Activated naive CD4-positive, alpha-beta T cell treated with anti-CD3 and anti-CD28 coated beads for 36 hours (primary cell): Measurements from ENCODE around the gene C1orf35. TPM values are rescaled to one million over a fixed set of nuclear protein-coding genes. Genes with fewer than 3 reads are reported as not detected.

Experiments
- CTCF ChIA-PET: fragments of 350-600 bp; sonication (Branson Sonifier 250); formaldehyde crosslinking; loops from one replicate; lab custom pipeline; 2021; ENCODE audit warnings: antibody characterized with exemption; lab: Charles Lee
- DNase-seq: peaks from one replicate; pipeline ENCODE4 v3.0.0-alpha.2; 2020
- H3K27ac Mint-ChIP-seq: one replicate; pipeline ENCODE4 v1.8.0; 2021; ENCODE audit warnings: mild to moderate bottlenecking, mixed read lengths
- H3K27me3 Mint-ChIP-seq: one replicate; pipeline ENCODE4 v1.8.0; 2021; ENCODE audit warnings: low read depth, mixed read lengths
- H3K36me3 Mint-ChIP-seq: one replicate; pipeline ENCODE4 v1.8.0; 2021; ENCODE audit warnings: low read depth, mixed read lengths
- H3K4me1 Mint-ChIP-seq: one replicate; pipeline ENCODE4 v1.8.0; 2021; ENCODE audit warnings: low read depth, mixed read lengths
- H3K4me3 Mint-ChIP-seq: one replicate; pipeline ENCODE4 v1.8.0; 2021; ENCODE audit warnings: mild to moderate bottlenecking, moderate library complexity, mixed read lengths
- H3K9me3 Mint-ChIP-seq: one replicate; pipeline ENCODE4 v1.8.0; 2021; ENCODE audit warnings: mixed read lengths
- intact Hi-C: fragments of 100-400 bp; cut with micrococcal nuclease; formaldehyde crosslinking; loops from one replicate; pipeline ENCODE4 v1.15.1; 2023
- total RNA-seq, 2 experiments: library from RNA; stranded (reverse); gene quantifications; one replicate each; pipeline ENCODE4 v1.2.3, GENCODE V29; 2021

C1orf35 gene
- total RNA-seq, 2 experiments from 2014 or later, result 14.5 to 16.2 TPM

GRCh38 chr1:228087771-228088251 lies 15.3 kb downstream of the C1orf35 start:
- H3K27me3 Mint-ChIP-seq, result no peaks in the 10 kb centered on the region
- no peak for DNase-seq
- H3K4me1 Mint-ChIP-seq, result peaks cover 88% of the 10 kb centered on the region
- H3K27ac Mint-ChIP-seq, result peak overlapping the region; percentile 87
- H3K4me3 Mint-ChIP-seq, result peak overlapping the region; percentile 20
- intact Hi-C loops, result no loop called here
- CTCF ChIA-PET, result interaction anchor here (1.0 kb wide), 1 partner anchor 9 kb away, joined by 4 read pairs; no protein-coding TSS in a partner anchor
- H3K36me3 Mint-ChIP-seq, result peaks cover 58% of the 10 kb centered on the region
- peaks cover 1% of the 10 kb centered on the region for H3K9me3 Mint-ChIP-seq

- CTCF ChIA-PET, result no interaction called here
- Mint-ChIP-seq H3K27ac (peak overlapping the region; percentile 71), H3K4me3 (peak overlapping the region; percentile 93), H3K4me1 (peaks cover 71% of the 10 kb centered on the region), H3K36me3 (peaks cover 45% of the 10 kb centered on the region), H3K9me3 (no peaks in the 10 kb centered on the region), H3K27me3 (no peaks in the 10 kb centered on the region)
- DNase-seq, result no peak
- intact Hi-C loops, result no loop called here
Measured at GRCh38 chr1:228085287-228085951, 17.7 kb downstream of the C1orf35 start.

GRCh38 chr1:228084797-228085196 lies 18.3 kb downstream of the C1orf35 start:
- Mint-ChIP-seq H3K27me3 (no peaks in the 10 kb centered on the region), H3K27ac (peak overlapping the region; percentile 96), H3K36me3 (peaks cover 43% of the 10 kb centered on the region), H3K4me3 (peak overlapping the region; percentile 93), H3K9me3 (no peaks in the 10 kb centered on the region), H3K4me1 (peaks cover 69% of the 10 kb centered on the region)
- CTCF ChIA-PET, result interaction anchor here (1.1 kb wide), 1 partner anchor 80 kb away, joined by 3 read pairs; the partner anchor contains the start of gene IBA57
- DNase-seq, result no peak
- intact Hi-C loops, result loop anchor here (5.0 kb wide), 1 partner anchor 82 kb away; no protein-coding TSS in a partner anchor

- CTCF ChIA-PET, result interaction anchor here (1.0 to 1.1 kb wide), 2 partner anchors 11 to 81 kb away, joined by 3 read pairs; partner anchors contain the start of gene IBA57
- Mint-ChIP-seq H3K36me3 (peaks cover 43% of the 10 kb centered on the region), H3K27me3 (no peaks in the 10 kb centered on the region), H3K27ac (peak overlapping the region; percentile 96), H3K9me3 (no peaks in the 10 kb centered on the region), H3K4me3 (peak overlapping the region; percentile 93), H3K4me1 (peaks cover 66% of the 10 kb centered on the region)
- intact Hi-C loops, result loop anchor here (5.0 kb wide), 1 partner anchor 82 kb away; no protein-coding TSS in a partner anchor
- no peak for DNase-seq
Measured at GRCh38 chr1:228084325-228084724, 18.8 kb downstream of the C1orf35 start.

GRCh38 chr1:228083871-228084278 lies 19.2 kb downstream of the C1orf35 start:
- no peaks in the 10 kb centered on the region for H3K27me3 Mint-ChIP-seq
- intact Hi-C loops, result loop anchor here (2.0 to 5.0 kb wide), 4 partner anchors 82 to 375 kb away; a partner anchor contains a TSS
- peak overlapping the region; percentile 96 for H3K27ac Mint-ChIP-seq
- H3K36me3 Mint-ChIP-seq, result peaks cover 39% of the 10 kb centered on the region
- H3K9me3 Mint-ChIP-seq, result no peaks in the 10 kb centered on the region
- peak overlapping the region; percentile 93 for H3K4me3 Mint-ChIP-seq
- peaks cover 64% of the 10 kb centered on the region for H3K4me1 Mint-ChIP-seq
- CTCF ChIA-PET, result interaction anchor here (1.0 to 1.1 kb wide), 2 partner anchors 11 to 81 kb away, joined by 3 read pairs; partner anchors contain the start of gene IBA57
- DNase-seq, result no peak

- Mint-ChIP-seq H3K27ac (peak overlapping the region; percentile 96), H3K9me3 (no peaks in the 10 kb centered on the region), H3K27me3 (no peaks in the 10 kb centered on the region), H3K4me3 (peak overlapping the region; percentile 93), H3K36me3 (peaks cover 35% of the 10 kb centered on the region), H3K4me1 (peaks cover 59% of the 10 kb centered on the region)
- intact Hi-C loops, result loop anchor here (1.0 to 5.0 kb wide), 8 partner anchors 20 to 376 kb away; partner anchors contain the start of genes C1orf35, GUK1 and MRPL55
- CTCF ChIA-PET, result interaction anchor here (1.0 to 1.1 kb wide), 2 partner anchors 12 to 82 kb away, joined by 3 read pairs; partner anchors contain the start of gene IBA57
- peak; percentile 58 for DNase-seq
Measured at GRCh38 chr1:228082918-228083870, 19.9 kb downstream of the C1orf35 start.

GRCh38 chr1:228082214-228082917 lies 20.8 kb downstream of the C1orf35 start, which contains the start of gene ARF1:
Gene ARF1, plus strand, starts transcription at chr1:228082708. Its CDS starts 14,407 bp downstream, at chr1:228097115.
- Mint-ChIP-seq H3K4me1 (peaks cover 51% of the 10 kb centered on the region), H3K27me3 (no peaks in the 10 kb centered on the region), H3K27ac (peak within 1 kb of the TSS; percentile 96), H3K9me3 (no peaks in the 10 kb centered on the region), H3K4me3 (peak within 1 kb of the TSS; percentile 93), H3K36me3 (peaks cover 28% of the 10 kb centered on the region)
- intact Hi-C loops, result loop anchor here (1.0 to 5.0 kb wide), 8 partner anchors 21 to 376 kb away; partner anchors contain the start of genes C1orf35, GUK1 and MRPL55
- peak; percentile 89 for DNase-seq
- CTCF ChIA-PET, result no interaction called here

- no peaks in the 10 kb centered on the region for H3K9me3 Mint-ChIP-seq
- CTCF ChIA-PET, result interaction anchor here (0.6 kb wide), 1 partner anchor 56 kb away, joined by 4 read pairs; no protein-coding TSS in a partner anchor
- intact Hi-C loops, result loop anchor here (1.0 to 5.0 kb wide), 8 partner anchors 22 to 377 kb away; partner anchors contain the start of genes C1orf35, GUK1 and MRPL55
- H3K4me1 Mint-ChIP-seq, result peaks cover 45% of the 10 kb centered on the region
- H3K27ac Mint-ChIP-seq, result peak overlapping the region; percentile 69
- no peak for DNase-seq
- peaks cover 28% of the 10 kb centered on the region for H3K36me3 Mint-ChIP-seq
- H3K4me3 Mint-ChIP-seq, result peak overlapping the region; percentile 93
- H3K27me3 Mint-ChIP-seq, result no peaks in the 10 kb centered on the region
Measured at GRCh38 chr1:228081578-228082213, 21.4 kb downstream of the C1orf35 start.

- Mint-ChIP-seq H3K27ac (peak overlapping the region; percentile 69), H3K36me3 (peaks cover 25% of the 10 kb centered on the region), H3K9me3 (no peaks in the 10 kb centered on the region), H3K4me3 (peak overlapping the region; percentile 93), H3K4me1 (peaks cover 39% of the 10 kb centered on the region), H3K27me3 (no peaks in the 10 kb centered on the region)
- no peak for DNase-seq
- intact Hi-C loops, result loop anchor here (5.0 kb wide), 1 partner anchor 79 kb away; no protein-coding TSS in a partner anchor
- CTCF ChIA-PET, result interaction anchor here (0.6 kb wide), 1 partner anchor 56 kb away, joined by 4 read pairs; no protein-coding TSS in a partner anchor
Measured at GRCh38 chr1:228081144-228081543, 22.0 kb downstream of the C1orf35 start.

GRCh38 chr1:228079601-228080263 lies 23.4 kb downstream of the C1orf35 start:
- H3K4me3 Mint-ChIP-seq, result no peak overlapping the region
- no peak for DNase-seq
- no peaks in the 10 kb centered on the region for H3K9me3 Mint-ChIP-seq
- H3K27ac Mint-ChIP-seq, result no peak overlapping the region
- intact Hi-C loops, result loop anchor here (5.0 kb wide), 1 partner anchor 77 kb away; no protein-coding TSS in a partner anchor
- peaks cover 18% of the 10 kb centered on the region for H3K36me3 Mint-ChIP-seq
- H3K4me1 Mint-ChIP-seq, result peaks cover 25% of the 10 kb centered on the region
- no peaks in the 10 kb centered on the region for H3K27me3 Mint-ChIP-seq
- CTCF ChIA-PET, result interaction anchor here (1.4 kb wide), 1 partner anchor 80 kb away, joined by 3 read pairs; no protein-coding TSS in a partner anchor
